GM12878 (cell line): ENCODE results near the gene ASCC1. TPM values are rescaled to one million over a fixed set of nuclear protein-coding genes. Genes with fewer than 3 reads are reported as not detected.

Source experiments
- ATAC-seq: fragments of 200-7000 bp; cut with Tn5 transposase; 3 replicates; pipeline ENCODE4 v1.9.1; 2020; ENCODE audit warnings: mild to moderate bottlenecking, moderate library complexity
- BruUV-seq: library from RNA; stranded (reverse); fragments of 400-500 nt; replicated peaks from 2 replicates; lab custom pipeline; 2021; lab: Mats Ljungman, UMichigan
- CTCF ChIA-PET: fragments of 300-600 bp; sonication (Branson Sonifier 250); formaldehyde crosslinking; extraction: SDS; loops from one replicate; lab custom pipeline; 2021; ENCODE audit warnings: inconsistent platforms; lab: Yijun Ruan, JAX
- POLR2A ChIA-PET: fragments of 350-600 bp; formaldehyde crosslinking; extraction: SDS; loops from one replicate; lab custom pipeline; 2021; ENCODE audit warnings: inconsistent platforms; lab: Charles Lee
- RAD21 ChIA-PET: fragments of 300-600 bp; sonication (Branson Sonifier 250); formaldehyde crosslinking; loops from one replicate; lab custom pipeline; 2023; ENCODE audit warnings: antibody characterized with exemption; ENCODE audit not compliant: unreplicated experiment; lab: Charles Lee
- SMC1A ChIA-PET: fragments of 300-600 bp; sonication (Branson Sonifier 250); formaldehyde crosslinking; loops from one replicate; lab custom pipeline; 2023; ENCODE audit not compliant: unreplicated experiment, uncharacterized antibody; lab: Charles Lee
- DNase-seq: peaks from one replicate; pipeline ENCODE4 v3.0.0-alpha.2; 2011; ENCODE audit warnings: low read depth, low spot score
- FAIRE-seq: peaks from 3 replicates; lab custom pipeline; 2011; peaks lifted over from hg19 to GRCh38; lab: Jason Lieb, UNC
- H2AFZ ChIP-seq: 2 replicates; pipeline ENCODE4 v1.6.0; 2011; ENCODE audit warnings: low read depth, low read length, control low read depth; ENCODE audit not compliant: control insufficient read depth
- H3K27ac ChIP-seq: 2 replicates; pipeline ENCODE4 v1.5.1; 2011; ENCODE audit warnings: control low read depth; ENCODE audit not compliant: control insufficient read depth, insufficient read depth
- H3K27me3 ChIP-seq, 2 experiments: replicated peaks in 1 of 2; 2 replicates each; pipeline versions ENCODE4 v1.6.0 to v1.6.1; 2011; ENCODE audit warnings: low read length in 1 of 2; ENCODE audit not compliant: control insufficient read depth in 2 of 2, insufficient read depth in 2 of 2
- H3K36me3 ChIP-seq, 2 experiments: 2 replicates each; pipeline ENCODE4 v1.5.1; 2011; ENCODE audit warnings: low read length in 1 of 2; ENCODE audit not compliant: control insufficient read depth in 2 of 2, insufficient read depth in 2 of 2
- H3K4me1 ChIP-seq: 2 replicates; pipeline ENCODE4 v1.6.1; 2011; ENCODE audit warnings: mild to moderate bottlenecking, low read length, moderate library complexity, mixed read lengths; ENCODE audit not compliant: control insufficient read depth, insufficient read depth
- H3K4me2 ChIP-seq: 2 replicates; pipeline ENCODE4 v1.6.0; 2011; ENCODE audit warnings: control low read depth; ENCODE audit not compliant: control insufficient read depth, insufficient read depth
- H3K4me3 ChIP-seq: fragments of 200-600 bp; sonication (generic); 2 replicates; pipeline ENCODE4 v1.5.1; 2016
- H3K79me2 ChIP-seq: 2 replicates; pipeline ENCODE4 v1.6.0; 2011; ENCODE audit warnings: low read length; ENCODE audit not compliant: control insufficient read depth, insufficient read depth
- H3K9ac ChIP-seq: 2 replicates; pipeline ENCODE4 v1.8.0; 2011; ENCODE audit warnings: low read length, control low read depth, mixed read lengths; ENCODE audit not compliant: control insufficient read depth, insufficient read depth
- H3K9me3 ChIP-seq: replicated peaks from 3 replicates; pipeline ENCODE4 v1.5.1; 2011; ENCODE audit warnings: mild to moderate bottlenecking, low read length; ENCODE audit not compliant: control insufficient read depth, insufficient read depth
- H4K20me1 ChIP-seq: 2 replicates; pipeline ENCODE4 v1.6.0; 2011; ENCODE audit not compliant: control insufficient read depth, insufficient read depth
- BCL11A ChIP-seq: IDR thresholded peaks from 2 replicates; pipeline ENCODE4 v1.6.1; 2011; ENCODE audit warnings: low read depth, low read length
- BHLHE40 ChIP-seq, 2 experiments: fragments of 450-650 bp in 1 of 2; IDR thresholded peaks; 2 replicates each; pipeline ENCODE4 v1.6.1; 2011 to 2017; ENCODE audit warnings: low read depth in 2 of 2, borderline replicate concordance in 1 of 2, improper control_type of control experiment in 1 of 2, low read length in 1 of 2, mild to moderate bottlenecking in 1 of 2
- BRCA1 ChIP-seq: IDR thresholded peaks from 2 replicates; pipeline ENCODE4 v1.6.1; 2011; ENCODE audit warnings: low read depth, low read length, improper control_type of control experiment
- HDAC6 ChIP-seq: fragments of 200-600 bp; sonication (generic); IDR thresholded peaks from one replicate; pipeline ENCODE4 v1.8.0; 2017; ENCODE audit warnings: antibody characterized with exemption; ENCODE audit not compliant: unreplicated experiment
- HDGF ChIP-seq: fragments of 450-650 bp; IDR thresholded peaks from 2 replicates; pipeline ENCODE4 v1.6.1; 2016; ENCODE audit warnings: antibody characterized with exemption
- MTA3 ChIP-seq: IDR thresholded peaks from 2 replicates; pipeline ENCODE4 v1.6.1; 2012; ENCODE audit warnings: low read length, inconsistent platforms, borderline replicate concordance
- MXI1 ChIP-seq: fragments of 150-350 bp; IDR thresholded peaks from 2 replicates; pipeline ENCODE4 v1.6.1; 2011; ENCODE audit warnings: low read depth, mild to moderate bottlenecking, inconsistent platforms, low read length, improper control_type of control experiment
- MYB ChIP-seq: fragments of 150-350 bp; IDR thresholded peaks from 2 replicates; pipeline ENCODE4 v1.6.1; 2014; ENCODE audit warnings: mild to moderate bottlenecking, low read depth, low read length, borderline replicate concordance
- PML ChIP-seq: IDR thresholded peaks from 2 replicates; pipeline ENCODE4 v1.6.1; 2012; ENCODE audit warnings: low read length, inconsistent platforms
- POLR2A ChIP-seq: IDR thresholded peaks from 2 replicates; pipeline ENCODE4 v1.6.1; 2011; ENCODE audit warnings: low read depth, mild to moderate bottlenecking, low read length
- USF1 ChIP-seq: IDR thresholded peaks from 2 replicates; pipeline ENCODE4 v1.6.1; 2011; ENCODE audit warnings: borderline replicate concordance, low read depth, mild to moderate bottlenecking, moderate library complexity, mixed read lengths, low read length; ENCODE audit not compliant: insufficient read depth; ENCODE audit errors: extremely low read length
- ZBTB40 ChIP-seq: fragments of 450-650 bp; IDR thresholded peaks from 2 replicates; pipeline ENCODE4 v1.6.1; 2016; ENCODE audit warnings: mild to moderate bottlenecking, moderate library complexity, borderline replicate concordance
- WGBS: methylation state at CpG from one replicate; pipeline ENCODE4 v1.1.6; 2016; ENCODE audit warnings: low lambda C conversion rate; ENCODE audit not compliant: insufficient replicate concordance, insufficient coverage; ENCODE audit errors: missing lambda C conversion rate; 5-methylcytosine and 5-hydroxymethylcytosine counted together
- in situ Hi-C: fragments of 300-500 bp; cut with MboI; formaldehyde crosslinking; loops from 9 replicates; pipeline ENCODE4 v1.14.3; 2018; ENCODE audit warnings: mixed read lengths
- intact Hi-C: fragments of 100-400 bp; cut with micrococcal nuclease; formaldehyde crosslinking; loops from one replicate; pipeline ENCODE4 v1.14.2; 2022; ENCODE audit not compliant: unreplicated experiment
- polyA plus RNA-seq, 11 experiments: library from polyadenylated mRNA; depleted of rRNA in 4 of 11; unstranded in 6 of 11; stranded (reverse) in 5 of 11; fragments of >200 nt; fragmentation: Nextera tagmentation in 4 of 11; fragmentation: Illumina TruSeq in 1 of 11; extraction: Ambion mirVana in 4 of 11; extraction: Trizol in 1 of 11; gene quantifications; 1 replicate in 1 of 11; 2 replicates in 10 of 11; pipeline versions ENCODE4 v1.2.1 to v1.2.3, GENCODE V29; 2011 to 2016; ENCODE audit warnings: inconsistent platforms in 2 of 11, missing spikeins in 2 of 11, low read depth in 1 of 11
- total RNA-seq, 4 experiments: library from RNA; depleted of rRNA in 3 of 4; stranded (reverse); fragments of >200 nt in 3 of 4; fragmentation: Illumina TruSeq in 1 of 4; extraction: Trizol in 1 of 4; gene quantifications; 2 replicates each; pipeline versions ENCODE4 v1.2.1 to v1.2.3, GENCODE V29; 2013 to 2021

ASCC1 gene
- total and polyA plus RNA-seq, 10 of the 15 experiments (the other 5 are each of a cell fraction or from before 2014, with no cell fraction given): 23.3 to 80.6 (median 42.8) TPM

DNA sequence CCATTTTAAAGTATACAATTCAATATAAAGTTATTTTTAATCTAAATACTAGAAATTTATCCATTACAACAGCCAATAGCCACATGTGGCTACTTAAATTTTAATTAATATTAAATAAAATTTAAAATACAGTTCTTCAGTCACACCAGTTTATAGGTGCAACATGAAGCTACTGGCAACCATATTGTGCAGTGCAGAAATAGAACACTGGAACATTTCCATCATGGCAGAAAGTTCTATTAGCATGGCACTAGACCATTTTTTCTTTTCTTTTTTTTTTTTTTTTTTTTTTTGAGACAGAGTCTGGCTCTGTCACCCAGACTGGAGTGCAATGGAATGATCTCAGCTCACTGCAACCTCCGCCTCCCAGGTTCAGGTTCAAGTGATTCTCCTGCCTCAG, 5.2 kb upstream of the ASCC1 start:
- Histone ChIP-seq H3K27ac (no peak overlapping the region), H3K27me3 (no peaks in the 10 kb centered on the region), H3K9ac (no peak overlapping the region), H3K4me1 (peaks cover 32% of the 10 kb centered on the region), H3K4me2 (no peak overlapping the region), H4K20me1 (no peaks in the 10 kb centered on the region), H3K4me3 (no peak overlapping the region), H3K36me3 (peaks cover 1 to 17% of the 10 kb centered on the region in 2 experiments; a peak in 3 of 4 replicates), H2AFZ (no peak overlapping the region), H3K9me3 (no peaks in the 10 kb centered on the region), H3K79me2 (peaks cover 56% of the 10 kb centered on the region)
- TF ChIP-seq POLR2A (no peak), BCL11A (no peak), BRCA1 (no peak), MYB (no peak), PML (no peak), ZBTB40 (no peak), MXI1 (no peak), USF1 (no peak), BHLHE40 (IDR thresholded peaks at IDR 0.05; ENCODE audit: borderline replicate concordance in 1 of 2, low read depth in 2 of 2, low read length in 1 of 2) (no peak), MTA3 (no peak), HDGF (no peak), HDAC6 (no peak)
- ChIA-PET CTCF (interaction anchor here (0.6 to 9.7 kb wide), 13 partner anchors 28 to 264 kb away, joined by 3 to 127 read pairs (median 4); no protein-coding TSS in a partner anchor), RAD21 (interaction anchor here (0.6 to 10.2 kb wide), 13 partner anchors 8 to 445 kb away, joined by 3 to 129 read pairs (median 6); no protein-coding TSS in a partner anchor), POLR2A (interaction anchor here (0.6 to 6.9 kb wide), 13 partner anchors 25 to 1275 kb away, joined by 3 to 82 read pairs (median 4); partner anchors contain the start of genes DDIT4 and PPP3CB), SMC1A (interaction anchor here (0.8 to 9.4 kb wide), 13 partner anchors 21 to 173 kb away, joined by 3 to 122 read pairs (median 5); no protein-coding TSS in a partner anchor)
- in situ Hi-C loops: no loop called here
- BruUV-seq: no TSS peak
- DNase-seq: no peak
- WGBS: 90% methylated on average over 1 of the region's 1 CpG
- FAIRE-seq: no peak
- no peak for ATAC-seq
- intact Hi-C loops: no loop called here
